Measurements from ENCODE around the gene COL24A1. TPM values are rescaled to one million over a fixed set of nuclear protein-coding genes. Genes with fewer than 3 reads are reported as not detected.

Gene COL24A1
- total and polyA plus RNA-seq, 2 of the 8 experiments (the other 6 are each of a cell fraction or from before 2014, with no cell fraction given): 0.23 to 1.1 TPM

DNA sequence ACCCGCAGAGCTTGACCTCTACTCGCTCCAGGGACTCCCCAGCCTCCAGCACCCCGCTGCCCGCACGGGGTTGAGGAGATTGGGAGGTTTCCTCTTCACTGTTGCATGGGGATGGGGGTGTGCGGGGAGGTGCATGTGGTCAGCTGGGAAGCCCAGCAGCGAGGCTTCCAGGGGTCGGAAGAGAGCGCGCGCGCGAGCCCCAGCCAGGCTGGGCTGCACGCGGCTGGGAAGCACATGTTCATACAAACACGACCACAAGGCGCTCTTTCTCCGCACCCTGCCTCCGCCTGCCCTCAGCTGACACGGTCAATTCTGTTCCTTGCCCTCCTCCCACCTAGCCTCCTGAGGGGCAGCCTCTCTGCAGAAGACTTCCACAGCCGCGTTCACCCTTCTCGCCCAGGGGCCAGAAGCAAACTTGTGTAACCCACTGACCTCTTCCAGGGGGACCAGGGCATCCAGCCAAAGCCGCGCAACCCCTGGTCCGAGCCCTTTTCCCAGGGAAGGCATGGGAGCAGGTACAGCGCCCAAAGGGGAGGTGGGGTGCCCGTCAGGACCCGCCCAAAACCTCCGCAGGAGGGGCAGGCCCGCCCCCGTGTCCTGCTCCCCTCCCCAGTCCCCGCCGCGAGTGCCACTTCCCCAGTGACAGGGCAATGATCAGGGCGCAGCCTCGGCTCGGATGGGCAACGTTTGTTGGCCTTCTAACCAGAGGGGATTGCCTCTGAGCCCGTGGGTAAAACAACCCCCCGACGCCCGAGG, 1.3 kb downstream of the COL24A1 start:
- peak overlapping the region; percentile 86 to 98 for H3K4me2 ChIP-seq (ENCODE audit: insufficient read depth in 1 of 2, low read depth in 2 of 2, low read length in 2 of 2)
- peak overlapping the region; percentile 32; the same call in 1 of the 2 replicates for H2BK5ac ChIP-seq (ENCODE audit: low read depth, low read length)
- no peaks in the 10 kb centered on the region for H4K20me1 ChIP-seq (replicated peaks in 1 of 2; ENCODE audit: control insufficient read depth in 1 of 2, insufficient read depth in 2 of 2, low read length in 2 of 2)
- no peak overlapping the region for H3K27ac ChIP-seq (ENCODE audit: low read depth, low read length)
- ChIA-PET CTCF (ENCODE audit: partially characterized antibody) (interaction anchor here (1.7 kb wide), 1 partner anchor 8 kb away, joined by 5 read pairs; no protein-coding TSS in a partner anchor), POLR2A (ENCODE audit: partially characterized antibody) (no interaction called here)
- H3K56ac ChIP-seq (replicated peaks; ENCODE audit: insufficient read length, low read depth, low read length): no peak overlapping the region
- no peaks in the 10 kb centered on the region for H3K79me2 ChIP-seq (ENCODE audit: control insufficient read depth in 1 of 2, insufficient read depth in 2 of 2, low read length in 2 of 2)
- DNase-seq (ENCODE audit: low read depth in 1 of 2, low spot score in 2 of 2) (peak in 1 of 2 experiments; percentile 68), FAIRE-seq (no peak)
- H2BK12ac ChIP-seq (ENCODE audit: low read depth, low read length): peak overlapping the region; percentile 69; the same call in 1 of the 2 replicates
- 0 out of 2 replicates have a peak overlapping the region, but pooled peaks have one; percentile 9 for H3K18ac ChIP-seq (ENCODE audit: extremely low read depth, low read length)
- no peaks in the 10 kb centered on the region for H3K36me3 ChIP-seq (ENCODE audit: control insufficient read depth in 2 of 4, insufficient read depth in 4 of 4, low read length in 3 of 4)
- whole genome bisulfite sequencing, 2 experiments (ENCODE audit: extremely low coverage in 1 of 2, insufficient coverage in 1 of 2, insufficient read length in 1 of 2, insufficient replicate concordance in 2 of 2, low coverage in 1 of 2, low lambda C conversion rate in 2 of 2, missing lambda C conversion rate in 1 of 2): 3% methylated on average over 24 of the region's 43 CpGs; no CpG with 5 or more reads in 1 of the 2 experiments
- no peak overlapping the region for H3K14ac ChIP-seq (ENCODE audit: insufficient read length)
- H3K4me1 ChIP-seq (replicated peaks in 1 of 4; ENCODE audit: control insufficient read depth in 3 of 4, insufficient read depth in 4 of 4, low read length in 3 of 4): peaks cover 0 to 17% (median 12%) of the 10 kb centered on the region in 4 experiments; a peak in 6 of 7 replicates
- no peaks in the 10 kb centered on the region; a peak in 1 of 4 replicates for H3K9me3 ChIP-seq (ENCODE audit: insufficient read depth in 2 of 2, low read depth in 1 of 2, low read length in 1 of 2)
- no peak overlapping the region for H2BK120ac ChIP-seq (replicated peaks; ENCODE audit: low read depth, low read length)
- peaks cover 19% of the 10 kb centered on the region for H3K23me2 ChIP-seq (ENCODE audit: low read depth, low read length)
- no peak overlapping the region; a peak in 1 of 7 replicates for H3K9ac ChIP-seq (replicated peaks in 1 of 4; ENCODE audit: extremely low read depth in 1 of 4, low read depth in 3 of 4, low read length in 3 of 4)
- H3K23ac ChIP-seq (ENCODE audit: insufficient read length): no peak overlapping the region
- no peak overlapping the region for H2AK5ac ChIP-seq (ENCODE audit: low read depth, low read length)
- H2AFZ ChIP-seq (ENCODE audit: low read length): peak overlapping the region; percentile 81; the same call in 1 of the 2 replicates
- H3K4me3 ChIP-seq (ENCODE audit: extremely low read depth in 1 of 4, insufficient read depth in 2 of 4, low read depth in 3 of 4, low read length in 4 of 4): peak overlapping the region; percentile 46 to 65 (median 52)
- H3K79me1 ChIP-seq (ENCODE audit: low read depth, low read length): no peaks in the 10 kb centered on the region
- H4K5ac ChIP-seq (ENCODE audit: insufficient read length, low read depth, low read length): no peak overlapping the region
- H3K4ac ChIP-seq (replicated peaks; ENCODE audit: insufficient read length, low read depth, low read length): no peak overlapping the region
- H4K8ac ChIP-seq (ENCODE audit: extremely low read depth, insufficient read depth, low read length): 0 out of 2 replicates have a peak overlapping the region, but pooled peaks have one; percentile 11
- no peak overlapping the region for H2BK15ac ChIP-seq (ENCODE audit: low read length)
- H2BK20ac ChIP-seq (ENCODE audit: low read length): no peak overlapping the region
- peaks cover 18 to 38% (median 32%) of the 10 kb centered on the region in 4 experiments for H3K27me3 ChIP-seq (replicated peaks in 1 of 4; ENCODE audit: control insufficient read depth in 3 of 4, extremely low read depth in 1 of 4, insufficient read depth in 3 of 4, low read length in 3 of 4)
- H4K91ac ChIP-seq (replicated peaks; ENCODE audit: insufficient read length, low read length): peak overlapping the region; percentile 59
- TF ChIP-seq ATF2 (IDR thresholded peaks at IDR 0.05; ENCODE audit: low read length) (no peak), ZNF274 (IDR thresholded peaks at IDR 0.05; ENCODE audit: borderline replicate concordance, extremely low read depth, low read length) (no peak), RFX5 (IDR thresholded peaks at IDR 0.05; ENCODE audit: borderline replicate concordance, low read depth, low read length) (no peak), POU5F1 (IDR thresholded peaks at IDR 0.05; ENCODE audit: low read depth, low read length) (no peak), BACH1 (IDR thresholded peaks at IDR 0.05; ENCODE audit: low read length) (no peak), CREB1 (IDR thresholded peaks at IDR 0.05) (0 out of 2 replicates have a peak, but pooled peaks have one; percentile 3), TEAD4 (IDR thresholded peaks at IDR 0.05; ENCODE audit: low read depth, low read length) (no peak; the same call in 1 of the 2 replicates), RNF2 (IDR thresholded peaks at IDR 0.05; ENCODE audit: borderline replicate concordance, low read depth, low read length, missing control alignments, poor library complexity, severe bottlenecking) (peak; percentile 44), EZH2 (IDR thresholded peaks at IDR 0.05; ENCODE audit: low read depth, low read length, severe bottlenecking) (peak; percentile 68)

Measured in H1 (cell line).